ENCODE measurements around the gene DYNLRB1.

- TF ChIP-seq CTCF (IDR thresholded peaks at IDR 0.05; ENCODE audit: extremely low read depth in 1 of 2, insufficient read depth in 1 of 2, low read depth in 1 of 2, low read length in 2 of 2), result no peak
- no peak for TF ChIP-seq POLR2AphosphoS5 (IDR thresholded peaks at IDR 0.05; ENCODE audit: insufficient read depth, low read depth, low read length)
These were observed 70.4 kb downstream of the DYNLRB1 start for GRCh38 chr20:34586488-34587163.
